NCI-H1436 (cell line): ENCODE measurements around the gene APOE.
"Not testable (repeated sequence)": the region's sequence is repeated elsewhere in the genome, so short reads cannot be mapped to it uniquely, and the experiment has no call there.

Experiments used
- DNase-seq: peaks from one replicate; lab custom pipeline; 2025; lab: John Stamatoyannopoulos, UW

Gene APOE

GRCh38 chr19:44909775-44910174 lies 4.2 kb downstream of the APOE start:
- DNase-seq, result no peak

DNA sequence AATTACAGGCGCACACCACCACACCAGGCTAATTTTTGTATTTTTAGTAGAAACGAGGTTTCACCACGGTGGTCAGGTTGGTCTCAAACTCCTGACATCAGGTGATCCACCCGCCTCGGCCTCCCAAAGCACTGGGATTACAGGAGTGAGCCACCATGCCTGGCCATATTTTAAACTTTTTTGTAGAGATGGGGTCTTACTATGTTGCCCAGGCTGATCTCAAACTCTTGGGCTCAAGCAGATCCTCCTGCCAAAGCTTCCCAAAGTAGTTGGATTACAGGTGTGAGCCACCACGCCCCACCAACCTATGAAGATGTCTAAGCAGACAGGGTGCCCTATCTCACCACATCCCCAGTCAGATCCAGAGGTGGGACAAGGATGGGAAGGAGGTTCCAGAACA lies 6.3 kb downstream of the APOE start:
- not testable (repeated sequence) for DNase-seq

DNA sequence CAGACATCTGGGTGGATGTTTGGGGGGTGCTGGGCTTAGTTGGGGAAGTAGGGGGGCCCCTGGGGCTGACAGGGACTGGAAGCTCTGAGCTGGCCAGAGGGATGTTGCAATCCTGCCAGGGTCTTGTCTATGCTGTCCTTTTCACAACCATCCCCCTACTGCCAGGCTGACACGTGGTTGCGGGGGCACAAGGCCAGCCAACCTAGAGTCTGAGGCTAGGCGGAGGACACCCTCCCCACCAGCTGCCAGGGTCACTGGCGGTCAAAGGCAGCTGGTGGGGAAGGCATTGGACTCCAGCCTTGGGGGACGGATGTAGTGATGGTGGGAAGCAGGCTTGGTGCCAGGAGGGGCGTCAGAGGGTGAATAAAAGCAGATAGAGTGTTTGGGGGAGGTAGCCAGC lies 7.3 kb downstream of the APOE start:
- DNase-seq, result no peak

DNA sequence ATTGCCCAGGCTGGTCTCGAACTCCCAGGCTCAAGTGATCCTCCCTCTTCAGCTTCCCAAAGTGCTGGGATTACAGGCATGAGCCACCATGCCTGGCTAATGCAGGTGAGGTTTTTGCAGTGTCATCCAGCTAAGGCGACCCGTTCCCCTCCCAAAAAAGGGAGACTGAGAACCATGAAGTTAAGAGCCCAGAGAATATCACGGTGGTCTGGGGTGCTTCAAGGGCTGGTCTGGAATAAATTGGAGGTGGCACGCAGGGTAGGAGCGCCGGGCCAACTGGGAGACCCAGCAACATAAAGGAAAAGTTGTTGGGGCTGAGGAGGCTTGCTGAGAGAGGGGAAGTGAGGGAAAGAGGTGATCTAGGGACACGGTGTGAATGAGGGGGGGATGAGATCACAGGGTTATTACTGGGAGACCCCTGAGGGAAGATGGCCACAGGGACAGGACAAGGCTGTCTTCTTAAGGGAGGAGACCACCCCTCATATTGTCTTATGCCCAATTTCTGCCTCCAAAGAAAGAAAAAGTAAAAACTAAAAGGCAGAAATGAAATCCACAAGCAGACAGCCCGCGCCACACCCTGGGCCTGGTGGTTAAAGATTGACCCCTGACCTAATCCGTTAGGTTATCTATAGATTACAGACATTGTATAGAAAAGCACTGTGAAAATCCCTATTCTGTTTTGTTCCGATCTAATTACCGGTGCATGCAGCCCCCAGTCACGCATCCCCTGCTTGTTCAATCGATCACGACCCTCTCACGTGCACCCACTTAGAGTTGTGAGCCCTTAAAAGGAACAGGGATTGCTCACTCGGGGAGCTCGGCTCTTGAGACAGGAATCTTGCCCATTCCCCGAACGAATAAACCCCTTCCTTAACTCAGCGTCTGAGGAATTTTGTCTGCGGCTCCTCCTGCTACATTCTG lies 8.2 kb downstream of the APOE start:
- not testable (repeated sequence) for DNase-seq

DNA sequence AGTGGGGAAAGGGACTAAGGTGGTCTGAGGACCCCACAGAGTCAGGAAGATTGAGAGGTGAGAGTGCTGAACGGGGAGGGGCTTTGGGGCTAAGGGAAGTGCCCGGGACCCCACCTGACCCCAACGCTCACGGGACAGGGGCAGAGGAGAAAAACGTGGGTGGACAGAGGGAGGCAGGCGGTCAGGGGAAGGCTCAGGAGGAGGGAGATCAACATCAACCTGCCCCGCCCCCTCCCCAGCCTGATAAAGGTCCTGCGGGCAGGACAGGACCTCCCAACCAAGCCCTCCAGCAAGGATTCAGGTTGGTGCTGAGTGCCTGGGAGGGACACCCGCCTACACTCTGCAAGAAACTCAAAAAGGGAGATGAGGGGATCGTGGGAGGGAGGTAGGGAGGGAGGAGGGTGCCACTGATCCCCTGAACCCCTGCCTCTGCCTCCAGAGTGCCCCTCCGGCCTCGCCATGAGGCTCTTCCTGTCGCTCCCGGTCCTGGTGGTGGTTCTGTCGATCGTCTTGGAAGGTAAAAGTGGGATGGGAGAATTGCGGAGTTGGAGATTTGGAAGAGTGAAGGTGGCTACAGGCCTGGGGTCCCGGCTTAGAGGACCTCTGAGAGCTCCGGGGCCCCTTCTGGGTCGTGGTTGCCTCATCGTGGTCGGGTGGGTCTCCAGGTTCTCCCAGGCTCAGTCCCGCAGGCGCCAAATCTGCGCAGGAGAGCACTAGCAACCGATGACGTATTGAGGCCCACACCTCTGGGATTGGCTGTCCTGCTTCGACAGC lies 9.0 kb downstream of the APOE start, which contains the start of gene APOC1:
Gene APOC1, plus strand, starts transcription at position 176 of the 774 bp plus-strand sequence. Its CDS starts 284 bp downstream, at position 460.
- DNase-seq, result peak; percentile 75

DNA sequence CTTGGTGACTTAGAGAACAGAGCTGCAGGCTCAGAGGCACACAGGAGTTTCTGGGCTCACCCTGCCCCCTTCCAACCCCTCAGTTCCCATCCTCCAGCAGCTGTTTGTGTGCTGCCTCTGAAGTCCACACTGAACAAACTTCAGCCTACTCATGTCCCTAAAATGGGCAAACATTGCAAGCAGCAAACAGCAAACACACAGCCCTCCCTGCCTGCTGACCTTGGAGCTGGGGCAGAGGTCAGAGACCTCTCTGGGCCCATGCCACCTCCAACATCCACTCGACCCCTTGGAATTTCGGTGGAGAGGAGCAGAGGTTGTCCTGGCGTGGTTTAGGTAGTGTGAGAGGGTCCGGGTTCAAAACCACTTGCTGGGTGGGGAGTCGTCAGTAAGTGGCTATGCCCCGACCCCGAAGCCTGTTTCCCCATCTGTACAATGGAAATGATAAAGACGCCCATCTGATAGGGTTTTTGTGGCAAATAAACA lies 18.7 kb downstream of the APOE start:
- DNase-seq, result no peak

DNA sequence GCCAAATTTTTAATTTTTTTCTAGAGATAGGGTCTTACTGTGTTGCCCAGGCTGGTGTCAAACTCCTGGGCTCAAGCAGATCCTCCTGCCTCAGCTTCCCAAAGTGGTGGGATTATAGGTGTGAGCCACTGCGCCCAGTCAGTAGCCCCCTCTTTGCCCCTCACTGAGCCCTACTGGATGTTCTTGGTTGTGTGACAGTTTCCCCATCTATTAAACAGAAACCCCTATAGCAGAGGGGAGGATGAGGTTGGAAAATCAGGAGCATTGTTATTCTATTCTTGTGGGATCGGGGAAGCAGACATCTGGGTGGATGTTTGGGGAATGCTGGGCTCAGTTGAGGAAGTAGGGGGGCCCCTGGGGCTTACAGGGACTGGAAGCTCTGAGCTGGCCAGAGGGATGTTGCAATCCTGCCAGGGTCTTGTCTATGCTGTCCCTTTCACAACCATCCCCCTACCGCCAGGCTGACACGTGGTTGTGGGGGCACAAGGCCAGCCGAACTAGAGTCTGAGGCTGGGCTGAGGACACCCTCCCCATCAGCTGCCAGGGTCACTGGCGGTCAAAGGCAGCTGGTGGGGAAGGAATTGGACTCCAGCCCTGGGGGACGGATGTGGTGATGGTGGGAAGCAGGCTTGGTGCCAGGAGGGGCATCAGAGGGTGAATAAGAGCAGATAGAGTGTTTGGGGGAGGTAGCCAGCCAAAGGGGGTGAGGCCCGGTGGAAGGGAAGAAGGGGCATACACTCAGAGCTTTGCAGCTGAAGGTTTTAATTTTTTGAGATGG lies 19.7 kb downstream of the APOE start:
- DNase-seq, result no peak

DNA sequence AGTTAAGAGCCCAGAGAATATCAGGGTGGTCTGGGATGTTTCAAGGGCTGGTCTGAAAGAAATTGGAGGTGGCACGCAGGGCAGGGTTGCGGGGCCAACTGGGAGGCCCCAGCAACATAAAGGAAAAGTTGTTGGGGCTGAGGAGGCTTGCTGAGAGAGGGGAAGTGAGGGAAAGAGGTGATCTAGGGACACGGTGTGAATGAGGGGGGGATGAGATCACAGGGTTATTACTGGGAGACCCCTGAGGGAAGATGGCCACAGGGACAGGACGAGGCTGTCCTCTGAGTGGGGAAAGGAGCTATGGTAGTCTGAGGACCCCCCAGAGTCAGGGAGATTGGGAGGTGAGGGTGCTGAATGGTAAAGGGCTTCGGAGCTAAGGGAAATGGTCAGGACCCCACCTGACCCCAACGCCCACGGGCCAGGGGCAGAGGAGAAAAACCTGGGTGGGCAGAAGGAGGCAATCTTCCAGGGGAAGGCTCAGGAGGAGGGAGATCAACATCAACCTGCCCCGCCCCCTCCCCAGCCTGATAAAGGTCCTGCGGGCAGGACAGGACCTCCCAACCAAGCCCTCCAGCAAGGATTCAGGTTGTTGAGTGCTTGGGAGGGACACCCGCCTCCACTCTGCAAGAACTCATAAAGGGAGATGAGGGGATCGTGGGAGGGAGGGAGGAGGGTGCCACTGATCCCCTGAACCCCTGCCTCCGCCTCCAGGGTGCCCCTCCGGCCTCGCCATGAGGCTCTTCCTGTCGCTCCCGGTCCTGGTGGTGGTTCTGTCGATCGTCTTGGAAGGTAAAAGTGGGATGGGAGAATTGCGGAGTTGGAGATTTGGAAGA lies 20.9 kb downstream of the APOE start:
- DNase-seq, result not testable (repeated sequence)

GRCh38 chr19:44927746-44928145 lies 22.1 kb downstream of the APOE start:
- no peak for DNase-seq

DNA sequence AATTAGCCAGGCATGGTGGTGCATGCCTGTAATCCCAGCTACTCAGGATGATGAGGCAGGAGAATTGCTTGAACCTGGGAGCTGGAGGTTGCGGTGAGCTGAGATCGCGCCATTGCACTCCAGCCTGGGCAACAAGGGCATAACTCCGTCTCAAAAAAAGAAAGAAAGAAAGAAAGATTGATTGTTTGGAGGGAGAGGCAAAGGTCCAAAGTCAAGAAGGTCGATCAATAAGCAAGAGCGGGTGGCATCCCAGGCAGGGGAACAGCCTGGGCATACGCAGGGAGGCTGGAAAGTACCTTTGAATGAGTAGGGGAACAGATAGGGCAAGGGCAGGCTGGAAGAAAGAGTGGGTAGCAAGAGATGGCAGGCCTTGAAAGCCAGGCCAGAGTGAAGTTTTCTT lies 24.5 kb downstream of the APOE start:
- no peak for DNase-seq

GRCh38 chr19:44931541-44931940 lies 25.9 kb downstream of the APOE start:
- no peak for DNase-seq

DNA sequence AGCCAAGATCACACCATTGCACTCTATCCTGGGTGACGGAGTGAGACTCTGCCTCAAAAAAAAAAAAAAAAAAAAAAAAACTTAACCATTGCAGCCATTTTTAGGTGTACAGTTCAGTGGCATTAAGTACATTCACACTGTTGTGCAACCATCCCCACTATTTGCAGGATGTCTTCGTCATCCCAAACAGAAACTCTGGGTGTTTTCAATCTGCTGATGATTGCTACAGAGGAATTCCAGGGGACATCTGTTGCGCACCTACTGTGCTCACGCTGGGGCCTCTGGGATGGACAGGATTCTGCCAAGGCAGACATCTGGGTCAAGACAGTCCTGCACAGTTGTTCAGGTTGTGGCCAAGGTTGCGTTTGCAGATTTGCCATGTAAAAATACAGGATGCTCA lies 34.1 kb downstream of the APOE start:
- no peak for DNase-seq

- DNase-seq, result no peak
Measured at GRCh38 chr19:44942067-44942571, 36.5 kb downstream of the APOE start, which contains the start of gene APOC4. Gene APOC4 (plus strand): TSS chr19:44942237. CDS start chr19:44942278, 41 bp downstream.

DNA sequence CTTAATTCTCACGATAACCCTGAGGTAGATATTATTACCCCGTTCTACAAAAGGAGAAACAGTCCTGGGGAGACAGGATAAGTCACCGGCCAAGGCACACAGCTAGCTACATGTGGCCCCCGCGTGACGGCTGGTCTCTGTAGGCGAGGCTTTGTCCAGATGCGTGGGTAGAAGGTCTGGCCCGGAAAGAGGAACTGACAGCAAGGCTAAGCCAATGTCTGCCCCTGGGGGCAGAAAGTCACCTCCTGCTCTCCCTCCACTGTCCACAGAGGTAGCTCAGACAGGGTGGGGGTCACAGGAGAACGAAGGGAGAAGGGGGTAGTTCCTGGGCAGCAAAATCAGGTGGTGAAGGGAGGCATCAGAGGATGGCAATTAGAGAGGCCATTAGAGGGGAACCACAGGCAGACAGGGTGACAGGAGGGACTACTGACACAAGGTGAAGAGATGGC lies 38.2 kb downstream of the APOE start:
- DNase-seq, result no peak

DNA sequence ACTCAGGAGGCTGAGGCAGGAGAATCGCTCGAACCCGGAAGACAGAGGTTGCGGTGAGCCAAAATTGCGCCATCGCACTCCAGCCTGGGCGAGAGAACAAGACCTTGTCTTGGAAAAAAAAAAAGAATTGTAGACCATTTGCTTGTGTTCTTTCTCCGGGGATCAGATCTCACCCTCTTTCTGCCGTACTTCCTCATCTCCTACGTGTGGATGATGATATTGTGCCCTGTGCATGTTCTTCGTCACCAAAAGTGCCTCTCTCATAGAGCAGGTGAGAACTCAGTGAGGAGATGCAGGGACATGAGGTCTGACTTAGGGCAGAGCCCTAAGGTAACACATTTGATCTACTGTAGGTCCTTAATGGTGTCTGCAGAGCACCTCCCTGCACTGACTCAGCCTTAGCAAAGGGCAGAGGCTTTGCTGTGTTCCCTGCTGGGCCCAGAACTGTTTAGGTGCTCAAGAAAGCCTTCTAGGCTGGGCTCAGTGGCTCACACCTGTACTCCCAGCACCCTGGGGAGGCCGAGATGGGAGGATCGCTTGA lies 41.5 kb downstream of the APOE start:
- no peak for DNase-seq

- DNase-seq, result no peak
Measured at GRCh38 chr19:44948237-44948636, 42.6 kb downstream of the APOE start.

DNA sequence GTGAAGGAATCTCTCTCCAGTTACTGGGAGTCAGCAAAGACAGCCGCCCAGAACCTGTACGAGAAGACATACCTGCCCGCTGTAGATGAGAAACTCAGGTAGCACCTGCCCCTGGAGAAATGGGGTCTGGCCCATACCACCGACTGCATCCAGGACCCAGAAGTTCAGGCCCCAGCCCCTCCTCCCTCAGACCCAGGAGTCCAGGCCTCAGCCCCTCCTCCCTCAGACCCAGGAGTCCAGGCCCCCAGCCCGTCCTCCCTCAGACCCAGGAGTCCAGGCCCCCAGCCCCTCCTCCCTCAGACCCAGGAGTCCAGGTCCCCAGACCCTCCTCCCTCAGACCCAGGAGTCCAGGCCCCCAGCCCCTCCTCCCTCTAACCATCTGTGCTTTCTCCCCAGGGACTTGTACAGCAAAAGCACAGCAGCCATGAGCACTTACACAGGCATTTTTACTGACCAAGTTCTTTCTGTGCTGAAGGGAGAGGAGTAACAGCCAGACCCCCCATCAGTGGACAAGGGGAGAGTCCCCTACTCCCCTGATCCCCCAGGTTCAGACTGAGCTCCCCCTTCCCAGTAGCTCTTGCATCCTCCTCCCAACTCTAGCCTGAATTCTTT lies 43.3 kb downstream of the APOE start:
- no peak for DNase-seq

DNA sequence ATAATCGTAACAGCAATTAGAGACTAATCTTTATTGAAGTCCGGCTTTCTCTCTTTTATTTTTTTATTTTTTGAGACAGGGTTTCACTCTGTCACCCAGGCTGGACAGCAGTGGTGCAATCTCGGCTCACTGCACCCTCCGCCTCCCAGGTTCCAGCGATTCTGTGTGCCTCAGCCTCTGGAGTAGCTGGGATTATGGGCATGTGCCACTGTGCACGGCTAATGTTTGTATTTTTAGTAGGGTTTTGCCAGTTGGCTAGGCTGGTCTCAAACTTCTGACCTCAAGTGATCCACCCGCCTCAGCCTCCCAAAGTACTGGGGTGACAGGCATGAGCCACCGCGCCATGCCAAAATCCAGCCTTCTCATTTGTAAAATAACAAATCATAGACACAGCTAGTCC lies 44.0 kb downstream of the APOE start:
- DNase-seq, result no peak

- peak; percentile 77 for DNase-seq
Measured at GRCh38 chr19:44951179-44952159, 45.9 kb downstream of the APOE start.
